ENCODE measurements around the gene KRT15.

- TF ChIP-seq CTCF (IDR thresholded peaks at IDR 0.05; ENCODE audit: low read length) (no peak), EZH2 (optimal IDR thresholded peaks at IDR 0.05; ENCODE audit: low read depth, low read length) (no peak), EZH2phosphoT487 (IDR thresholded peaks at IDR 0.05; ENCODE audit: low read length) (no peak)
These were observed 10.8 kb upstream of the KRT15 start for GRCh38 chr17:41529491-41529915.
